Prostate gland (tissue), 2 donors: ENCODE results near the gene NMNAT2.

Source experiments
- POLR2A ChIP-seq: fragments of 450-650 bp; IDR thresholded peaks from one replicate; pipeline ENCODE4 v1.6.1; 2016; ENCODE audit warnings: antibody characterized with exemption, mild to moderate bottlenecking
- TF ChIP-seq, protein P1 (sequence below), 4 experiments: fragments of 200-600 bp in 2 of 4; fragments of 450-650 bp in 2 of 4; sonication (generic) in 2 of 4; IDR thresholded peaks; 1 replicate in 3 of 4; 2 replicates in 1 of 4; pipeline ENCODE4 v1.5.1; 2016 to 2019; ENCODE audit warnings: antibody characterized with exemption in 4 of 4, mild to moderate bottlenecking in 2 of 4, moderate library complexity in 2 of 4

GRCh38 chr1:183246436-183246835 is 171.7 kb downstream of the NMNAT2 start:
- TF ChIP-seq, protein P1, sequence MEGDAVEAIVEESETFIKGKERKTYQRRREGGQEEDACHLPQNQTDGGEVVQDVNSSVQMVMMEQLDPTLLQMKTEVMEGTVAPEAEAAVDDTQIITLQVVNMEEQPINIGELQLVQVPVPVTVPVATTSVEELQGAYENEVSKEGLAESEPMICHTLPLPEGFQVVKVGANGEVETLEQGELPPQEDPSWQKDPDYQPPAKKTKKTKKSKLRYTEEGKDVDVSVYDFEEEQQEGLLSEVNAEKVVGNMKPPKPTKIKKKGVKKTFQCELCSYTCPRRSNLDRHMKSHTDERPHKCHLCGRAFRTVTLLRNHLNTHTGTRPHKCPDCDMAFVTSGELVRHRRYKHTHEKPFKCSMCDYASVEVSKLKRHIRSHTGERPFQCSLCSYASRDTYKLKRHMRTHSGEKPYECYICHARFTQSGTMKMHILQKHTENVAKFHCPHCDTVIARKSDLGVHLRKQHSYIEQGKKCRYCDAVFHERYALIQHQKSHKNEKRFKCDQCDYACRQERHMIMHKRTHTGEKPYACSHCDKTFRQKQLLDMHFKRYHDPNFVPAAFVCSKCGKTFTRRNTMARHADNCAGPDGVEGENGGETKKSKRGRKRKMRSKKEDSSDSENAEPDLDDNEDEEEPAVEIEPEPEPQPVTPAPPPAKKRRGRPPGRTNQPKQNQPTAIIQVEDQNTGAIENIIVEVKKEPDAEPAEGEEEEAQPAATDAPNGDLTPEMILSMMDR (IDR thresholded peaks at IDR 0.05) = no peak
- TF ChIP-seq POLR2A = no peak
